Osteocyte (in vitro differentiated cells): ENCODE measurements around the gene XK. TPM values are rescaled to one million over a fixed set of nuclear protein-coding genes. Genes with fewer than 3 reads are reported as not detected.

Source experiments
- DNase-seq: peaks from one replicate; pipeline ENCODE4 v3.0.0; 2021; ENCODE audit warnings: mixed read lengths; ENCODE audit not compliant: unreplicated experiment; ENCODE audit errors: extremely low spot score
- H3K27ac Mint-ChIP-seq: one replicate; pipeline ENCODE4 v1.8.0; 2021; ENCODE audit warnings: mild to moderate bottlenecking, mixed read lengths; ENCODE audit not compliant: unreplicated experiment
- H3K27me3 Mint-ChIP-seq: one replicate; pipeline ENCODE4 v1.8.0; 2021; ENCODE audit warnings: mixed read lengths; ENCODE audit not compliant: unreplicated experiment
- H3K36me3 Mint-ChIP-seq: one replicate; pipeline ENCODE4 v1.8.0; 2021; ENCODE audit warnings: mixed read lengths; ENCODE audit not compliant: unreplicated experiment
- H3K4me1 Mint-ChIP-seq: one replicate; pipeline ENCODE4 v1.8.0; 2021; ENCODE audit warnings: mixed read lengths; ENCODE audit not compliant: unreplicated experiment
- H3K4me3 Mint-ChIP-seq: one replicate; pipeline ENCODE4 v1.8.0; 2021; ENCODE audit warnings: mild to moderate bottlenecking, moderate library complexity, mixed read lengths; ENCODE audit not compliant: unreplicated experiment
- H3K9me3 Mint-ChIP-seq: one replicate; pipeline ENCODE4 v1.8.0; 2021; ENCODE audit warnings: mixed read lengths; ENCODE audit not compliant: unreplicated experiment
- CTCF ChIP-seq: fragments of 200-600 bp; sonication (generic); IDR thresholded peaks from 2 replicates; pipeline ENCODE4 v1.5.0; 2021; ENCODE audit warnings: antibody characterized with exemption, mild to moderate bottlenecking, moderate library complexity
- total RNA-seq: library from RNA; stranded (reverse); gene quantifications from 2 replicates; pipeline ENCODE4 v1.2.1, GENCODE V29; 2021

XK gene
- total RNA-seq, 1 donor from 2014 or later: not detected

DNA sequence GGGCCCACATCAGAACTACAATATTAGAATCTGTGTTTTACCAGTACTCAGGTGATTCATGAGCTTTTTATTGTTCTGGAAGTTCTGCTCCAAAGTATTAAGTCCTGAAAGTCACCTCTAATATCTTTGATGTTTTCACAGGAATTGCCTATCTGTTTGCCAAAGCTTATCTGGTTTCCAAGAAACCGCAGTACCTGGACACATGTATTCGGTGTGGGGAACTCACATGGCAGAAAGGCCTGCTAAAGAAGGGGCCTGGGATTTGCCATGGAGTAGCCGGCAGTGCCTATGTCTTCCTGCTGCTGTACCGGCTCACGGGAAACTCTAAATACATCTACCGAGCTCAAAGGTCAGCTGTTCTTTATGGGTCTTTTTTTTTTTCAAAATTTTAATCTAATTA is 18.4 kb upstream of the XK start:
- Mint-ChIP-seq H3K4me3 (no peak overlapping the region), H3K9me3 (peaks cover 7% of the 10 kb centered on the region), H3K36me3 (no peaks in the 10 kb centered on the region), H3K4me1 (no peaks in the 10 kb centered on the region), H3K27ac (no peak overlapping the region), H3K27me3 (peaks cover 3% of the 10 kb centered on the region)
- DNase-seq: no peak
- TF ChIP-seq CTCF: no peak

- no peak for DNase-seq
- Mint-ChIP-seq H3K36me3 (no peaks in the 10 kb centered on the region), H3K27me3 (peaks cover 5% of the 10 kb centered on the region), H3K4me3 (no peak overlapping the region), H3K27ac (no peak overlapping the region), H3K4me1 (no peaks in the 10 kb centered on the region), H3K9me3 (no peaks in the 10 kb centered on the region)
- TF ChIP-seq CTCF: no peak
Observed at GRCh38 chrX:37672563-37672962, 13.0 kb upstream of the XK start.

DNA sequence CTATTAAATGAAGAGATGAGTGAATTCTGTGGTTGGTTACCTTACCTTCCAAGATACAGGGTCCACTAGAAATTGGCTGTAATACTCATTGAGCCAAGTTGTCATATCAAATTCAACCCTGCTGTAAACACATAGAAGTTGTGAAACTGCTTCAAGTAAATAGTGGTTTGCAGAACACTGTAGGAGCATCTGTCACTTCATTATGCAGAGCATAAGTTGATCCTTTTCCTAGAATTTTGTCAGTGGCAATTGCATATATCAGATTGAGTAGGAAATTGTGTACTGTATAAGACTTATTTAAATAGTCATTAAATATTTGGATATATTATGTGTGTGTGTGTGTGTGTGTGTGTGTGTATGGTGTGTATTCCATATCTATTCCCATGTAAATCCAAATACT is 8.8 kb upstream of the XK start:
- DNase-seq: no peak
- Mint-ChIP-seq H3K4me3 (no peak overlapping the region), H3K36me3 (no peaks in the 10 kb centered on the region), H3K27ac (no peak overlapping the region), H3K9me3 (no peaks in the 10 kb centered on the region), H3K27me3 (peaks cover 8% of the 10 kb centered on the region), H3K4me1 (no peaks in the 10 kb centered on the region)
- no peak for TF ChIP-seq CTCF

DNA sequence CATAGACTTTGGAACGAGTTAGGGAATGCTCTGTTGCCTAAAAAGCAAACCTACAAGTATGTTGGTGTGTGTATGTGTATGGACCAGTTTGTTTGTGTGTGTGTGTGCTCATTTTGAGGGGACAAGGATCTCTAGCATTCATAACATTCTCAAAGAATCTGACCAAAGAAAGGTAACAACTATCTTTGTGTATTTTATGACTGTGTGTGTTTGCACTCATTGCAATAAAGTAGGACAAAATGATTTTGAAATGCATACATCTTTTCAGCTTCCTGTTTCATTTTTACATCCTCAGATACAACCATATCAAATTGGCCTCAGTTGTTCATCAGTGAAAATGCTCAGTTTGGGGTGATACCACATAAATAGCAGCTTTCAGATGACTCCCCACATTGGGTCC is 8.3 kb upstream of the XK start:
- H3K27me3 Mint-ChIP-seq: peaks cover 8% of the 10 kb centered on the region
- H3K27ac Mint-ChIP-seq: no peak overlapping the region
- H3K36me3 Mint-ChIP-seq: no peaks in the 10 kb centered on the region
- H3K9me3 Mint-ChIP-seq: no peaks in the 10 kb centered on the region
- no peak for TF ChIP-seq CTCF
- no peaks in the 10 kb centered on the region for H3K4me1 Mint-ChIP-seq
- DNase-seq: no peak
- no peak overlapping the region for H3K4me3 Mint-ChIP-seq

- H3K9me3 Mint-ChIP-seq: no peaks in the 10 kb centered on the region
- H3K36me3 Mint-ChIP-seq: no peaks in the 10 kb centered on the region
- H3K27ac Mint-ChIP-seq: no peak overlapping the region
- no peaks in the 10 kb centered on the region for H3K4me1 Mint-ChIP-seq
- no peak for TF ChIP-seq CTCF
- DNase-seq: no peak
- no peak overlapping the region for H3K4me3 Mint-ChIP-seq
- peaks cover 13% of the 10 kb centered on the region for H3K27me3 Mint-ChIP-seq
Observed at GRCh38 chrX:37677765-37678164, 7.8 kb upstream of the XK start.
